Mucosa of descending colon (tissue), 3 donors: ENCODE measurements around the gene LGI4. TPM values are rescaled to one million over a fixed set of nuclear protein-coding genes. Genes with fewer than 3 reads are reported as not detected.

Experiments used
- ATAC-seq: fragments of 200-7000 bp; cut with Tn5 transposase; one replicate; pipeline ENCODE4 v1.9.1; 2020; ENCODE audit warnings: mild to moderate bottlenecking, moderate library complexity
- DNase-seq, 3 donors: peaks; one replicate each; pipeline ENCODE4 v3.0.0-alpha.2; 2020
- H3K36me3 ChIP-seq: fragments of 200-600 bp; one replicate; pipeline ENCODE4 v1.8.0; 2021; ENCODE audit warnings: low read depth, mild to moderate bottlenecking
- H3K4me1 ChIP-seq: fragments of 200-600 bp; one replicate; pipeline ENCODE4 v1.8.0; 2021; ENCODE audit warnings: low read depth, mild to moderate bottlenecking
- H3K4me3 ChIP-seq: fragments of 200-600 bp; one replicate; pipeline ENCODE4 v1.8.0; 2021; ENCODE audit warnings: mild to moderate bottlenecking
- H3K9me3 ChIP-seq: fragments of 200-600 bp; one replicate; pipeline ENCODE4 v1.8.0; 2021; ENCODE audit warnings: mild to moderate bottlenecking
- CTCF ChIP-seq: fragments of 200-600 bp; IDR thresholded peaks from one replicate; pipeline ENCODE4 v1.8.0; 2022; ENCODE audit warnings: antibody characterized with exemption, mild to moderate bottlenecking
- intact Hi-C, 2 donors: fragments of 100-400 bp; cut with DNase I in 1 of 2; cut with micrococcal nuclease in 1 of 2; formaldehyde crosslinking; loops; one replicate each; pipeline versions ENCODE4 v1.11.0 to v1.11.1; 2022; cut with DNase I, micrococcal nuclease
- total RNA-seq, 3 donors: library from RNA; stranded (reverse); fragmentation: NEBNext Ultra II Directional in 2 of 3; extraction: Animal tissue kit (Norgen Biotek cat#: 25700) in 2 of 3; gene quantifications; one replicate each; pipeline versions ENCODE4 v1.2.1 to v1.2.4, GENCODE V29; 2021 to 2023
- donor health status: DM: no; HTN: no; CAD: no; lungs with moderate emphysema.
- donor health status: DM: no; HTN: no; CAD: no.
- donor health status: DM: no; HTN: yes; CAD: no.

The LGI4 gene
- total RNA-seq, 3 donors from 2014 or later, result 14.1 to 38.8 (median 31.1) TPM

- Histone ChIP-seq H3K36me3 (no peaks in the 10 kb centered on the region), H3K9me3 (no peaks in the 10 kb centered on the region), H3K4me3 (no peak overlapping the region), H3K4me1 (peaks cover 3% of the 10 kb centered on the region)
- DNase-seq, result peak in 1 of 3 donors; percentile 76
- peak; percentile 28 for TF ChIP-seq CTCF
- peak; percentile 87 for ATAC-seq
- intact Hi-C loops, result no loop called here
Measured at GRCh38 chr19:35090506-35091214, 44.2 kb downstream of the LGI4 start.

GRCh38 chr19:35090160-35090505 lies 44.7 kb downstream of the LGI4 start:
- DNase-seq, result no peak
- intact Hi-C loops, result no loop called here
- TF ChIP-seq CTCF, result no peak
- Histone ChIP-seq H3K4me1 (peaks cover 3% of the 10 kb centered on the region), H3K4me3 (no peak overlapping the region), H3K36me3 (no peaks in the 10 kb centered on the region), H3K9me3 (no peaks in the 10 kb centered on the region)
- no peak for ATAC-seq

- Histone ChIP-seq H3K4me1 (peaks cover 3% of the 10 kb centered on the region), H3K4me3 (no peak overlapping the region), H3K9me3 (no peaks in the 10 kb centered on the region), H3K36me3 (no peaks in the 10 kb centered on the region)
- no peak for DNase-seq
- TF ChIP-seq CTCF, result no peak
- ATAC-seq, result no peak
- intact Hi-C loops, result no loop called here
Measured at GRCh38 chr19:35089554-35089953, 45.3 kb downstream of the LGI4 start.

GRCh38 chr19:35088131-35088913 lies 46.5 kb downstream of the LGI4 start:
- H3K4me3 ChIP-seq, result no peak overlapping the region
- DNase-seq, result no peak
- H3K4me1 ChIP-seq, result peaks cover 3% of the 10 kb centered on the region
- TF ChIP-seq CTCF, result no peak
- intact Hi-C loops, result no loop called here
- H3K9me3 ChIP-seq, result no peaks in the 10 kb centered on the region
- H3K36me3 ChIP-seq, result no peaks in the 10 kb centered on the region
- peak; percentile 30 for ATAC-seq

- peaks cover 3% of the 10 kb centered on the region for H3K4me1 ChIP-seq
- ATAC-seq (no peak), DNase-seq (no peak)
- H3K9me3 ChIP-seq, result no peaks in the 10 kb centered on the region
- no peaks in the 10 kb centered on the region for H3K36me3 ChIP-seq
- intact Hi-C loops, result no loop called here
- no peak overlapping the region for H3K4me3 ChIP-seq
- TF ChIP-seq CTCF, result no peak
Measured at GRCh38 chr19:35087393-35087792, 47.5 kb downstream of the LGI4 start.
